Fibroblast of pulmonary artery (primary cell): ENCODE data around the gene PDE8A.
"Not testable (repeated sequence)": the region's sequence is repeated elsewhere in the genome, so short reads cannot be mapped to it uniquely, and the experiment has no call there.

ENCODE experiments used
- DNase-seq: peaks from one replicate; pipeline ENCODE4 v3.0.0-alpha.2; 2010; ENCODE audit warnings: low read depth
- H3K4me3 ChIP-seq: replicated peaks from 2 replicates; pipeline ENCODE4 v1.5.1; 2011; ENCODE audit warnings: low read depth, mild to moderate bottlenecking, control low read depth, low read length, moderate library complexity
- TF ChIP-seq, protein P1 (sequence below): IDR thresholded peaks from 2 replicates; pipeline ENCODE4 v1.5.1; 2011; ENCODE audit warnings: mild to moderate bottlenecking, control low read depth, low read length, inconsistent platforms; ENCODE audit errors: missing control alignments

Gene PDE8A

DNA sequence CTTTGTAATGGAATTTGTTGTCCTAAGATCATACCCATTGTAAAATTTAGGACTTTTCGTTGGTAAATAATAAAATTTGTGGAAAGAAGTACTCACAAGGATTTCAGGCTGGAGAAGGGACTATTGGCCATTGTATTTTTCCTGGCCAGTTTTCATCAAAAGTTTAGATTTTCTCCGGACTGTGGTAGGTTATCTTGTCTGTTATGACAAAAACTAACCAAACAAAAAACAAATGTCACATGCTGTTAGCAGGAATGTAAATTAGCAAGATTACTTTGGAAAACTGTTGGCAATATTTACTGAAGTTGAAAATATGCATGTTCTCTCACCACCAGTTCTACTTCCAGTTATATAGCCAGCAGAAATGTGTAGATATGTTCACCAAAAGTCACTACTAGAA lies 27.8 kb downstream of the PDE8A start:
- TF ChIP-seq, protein P1, sequence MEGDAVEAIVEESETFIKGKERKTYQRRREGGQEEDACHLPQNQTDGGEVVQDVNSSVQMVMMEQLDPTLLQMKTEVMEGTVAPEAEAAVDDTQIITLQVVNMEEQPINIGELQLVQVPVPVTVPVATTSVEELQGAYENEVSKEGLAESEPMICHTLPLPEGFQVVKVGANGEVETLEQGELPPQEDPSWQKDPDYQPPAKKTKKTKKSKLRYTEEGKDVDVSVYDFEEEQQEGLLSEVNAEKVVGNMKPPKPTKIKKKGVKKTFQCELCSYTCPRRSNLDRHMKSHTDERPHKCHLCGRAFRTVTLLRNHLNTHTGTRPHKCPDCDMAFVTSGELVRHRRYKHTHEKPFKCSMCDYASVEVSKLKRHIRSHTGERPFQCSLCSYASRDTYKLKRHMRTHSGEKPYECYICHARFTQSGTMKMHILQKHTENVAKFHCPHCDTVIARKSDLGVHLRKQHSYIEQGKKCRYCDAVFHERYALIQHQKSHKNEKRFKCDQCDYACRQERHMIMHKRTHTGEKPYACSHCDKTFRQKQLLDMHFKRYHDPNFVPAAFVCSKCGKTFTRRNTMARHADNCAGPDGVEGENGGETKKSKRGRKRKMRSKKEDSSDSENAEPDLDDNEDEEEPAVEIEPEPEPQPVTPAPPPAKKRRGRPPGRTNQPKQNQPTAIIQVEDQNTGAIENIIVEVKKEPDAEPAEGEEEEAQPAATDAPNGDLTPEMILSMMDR, result no peak
- H3K4me3 ChIP-seq, result no peak overlapping the region

DNA sequence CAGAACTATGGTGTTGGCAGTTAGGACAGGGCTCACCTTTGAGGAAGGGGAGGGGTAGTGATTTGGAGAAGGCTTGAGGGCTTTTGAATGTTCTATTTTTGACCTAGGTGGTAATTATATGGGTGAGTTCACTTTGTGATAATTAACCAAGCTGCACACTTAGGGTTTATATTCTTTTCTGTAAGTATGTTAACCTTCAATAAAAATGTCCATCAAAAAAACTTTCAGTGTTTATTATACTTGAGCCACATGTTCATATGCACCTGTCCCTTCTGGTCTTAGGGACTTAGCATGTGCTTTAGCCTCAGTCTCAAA lies 28.4 kb downstream of the PDE8A start:
- TF ChIP-seq, protein P1, result no peak
- no peak for DNase-seq
- H3K4me3 ChIP-seq, result no peak overlapping the region

More for the DNA sequence above, 27.8 kb downstream of the PDE8A start:
- DNase-seq, result no peak

DNA sequence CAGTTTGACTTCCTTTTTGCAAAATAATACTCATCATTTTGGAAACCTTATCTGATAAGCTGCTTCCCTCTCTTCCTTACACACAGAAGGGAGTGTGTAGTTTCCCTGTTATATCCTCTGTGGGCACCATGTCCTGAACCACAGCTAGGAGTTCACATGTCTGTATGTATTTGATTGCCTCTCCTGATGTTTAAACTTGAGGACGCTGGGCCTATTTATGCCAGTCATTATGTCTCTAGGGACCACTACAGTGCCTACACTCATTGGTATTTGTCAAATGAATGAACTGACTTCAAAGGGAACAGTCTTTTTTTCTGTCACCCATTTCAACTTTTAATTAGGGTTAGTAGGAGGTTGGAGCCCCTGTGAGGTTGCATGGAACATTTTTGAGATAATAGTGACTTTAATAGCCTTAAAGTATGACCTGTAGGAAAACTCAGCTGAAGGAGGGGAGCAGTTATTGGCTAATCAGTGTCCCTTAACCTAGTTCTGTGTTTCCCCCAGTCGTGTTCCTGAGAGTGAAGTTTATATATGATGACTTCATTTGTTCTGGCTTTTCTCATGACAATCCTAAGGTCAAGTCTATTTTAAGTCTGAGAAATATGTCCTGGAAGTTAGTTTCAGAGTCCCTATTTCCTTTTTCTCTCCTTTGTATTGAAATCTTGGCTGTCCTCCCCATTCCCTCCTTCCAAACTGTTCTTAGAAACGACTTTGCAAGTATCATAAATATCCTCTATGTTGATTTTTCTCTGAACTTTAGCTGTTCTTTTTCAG lies 28.9 kb downstream of the PDE8A start:
- peak; percentile 79 for DNase-seq
- TF ChIP-seq, protein P1, result peak; percentile 46

DNA sequence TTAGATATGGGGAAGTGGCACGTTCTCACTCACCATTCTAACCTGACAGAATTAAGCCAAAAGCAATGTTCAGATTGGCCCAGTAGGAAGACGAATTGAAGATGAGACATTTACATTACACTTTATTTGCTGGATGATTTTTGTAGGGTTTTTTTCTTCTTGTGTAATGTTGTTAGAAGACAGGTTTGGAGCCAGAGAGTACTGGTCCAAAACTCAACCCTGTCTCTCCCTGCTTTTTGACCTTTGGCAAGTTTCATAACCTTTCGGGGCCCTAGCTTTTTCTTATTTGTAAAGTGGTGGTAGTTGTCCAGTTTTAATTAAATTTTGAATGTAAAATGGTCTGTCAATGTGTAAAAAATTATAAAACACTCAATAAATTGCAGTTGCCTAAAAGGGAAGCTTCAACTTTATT lies 29.5 kb downstream of the PDE8A start:
- no peak overlapping the region for H3K4me3 ChIP-seq
- TF ChIP-seq, protein P1, result no peak
- no peak for DNase-seq

More for the DNA sequence above, 28.9 kb downstream of the PDE8A start:
- H3K4me3 ChIP-seq, result no peak overlapping the region

DNA sequence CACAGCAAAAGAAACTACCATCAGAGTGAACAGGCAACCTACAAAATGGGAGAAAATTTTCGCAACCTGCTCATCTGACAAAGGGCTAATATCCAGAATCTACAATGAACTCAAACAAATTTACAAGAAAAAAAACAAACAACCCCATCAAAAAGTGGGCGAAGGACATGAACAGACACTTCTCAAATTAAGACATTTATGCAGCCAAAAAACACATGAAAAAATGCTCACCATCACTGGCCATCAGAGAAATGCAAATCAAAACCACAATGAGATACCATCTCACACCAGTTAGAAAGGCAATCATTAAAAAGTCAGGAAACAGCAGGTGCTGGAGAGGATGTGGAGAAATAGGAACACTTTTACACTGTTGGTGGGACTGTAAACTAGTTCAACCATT lies 30.1 kb downstream of the PDE8A start:
- not testable (repeated sequence) for DNase-seq, H3K4me3 ChIP-seq

DNA sequence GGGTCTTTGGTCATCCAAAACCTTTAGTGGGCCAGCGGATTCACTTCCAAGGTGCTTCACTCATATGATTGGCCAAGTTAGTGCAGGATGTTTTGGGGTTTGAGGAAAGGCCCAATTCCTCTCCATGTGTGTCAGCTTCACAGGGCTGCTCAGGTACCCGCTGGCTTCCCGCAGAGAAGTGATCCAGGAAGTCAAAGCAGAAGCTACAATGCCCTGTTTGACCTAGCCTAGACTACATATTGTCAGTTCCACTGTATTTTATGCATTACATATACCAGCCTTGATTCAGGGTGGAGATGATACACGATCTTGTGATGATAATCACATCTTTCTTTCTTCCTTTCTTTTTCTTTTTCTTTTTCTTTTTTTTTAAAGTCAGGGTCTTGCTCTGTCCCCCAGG lies 32.1 kb downstream of the PDE8A start:
- H3K4me3 ChIP-seq, result no peak overlapping the region
- no peak for DNase-seq
- TF ChIP-seq, protein P1, result no peak

DNA sequence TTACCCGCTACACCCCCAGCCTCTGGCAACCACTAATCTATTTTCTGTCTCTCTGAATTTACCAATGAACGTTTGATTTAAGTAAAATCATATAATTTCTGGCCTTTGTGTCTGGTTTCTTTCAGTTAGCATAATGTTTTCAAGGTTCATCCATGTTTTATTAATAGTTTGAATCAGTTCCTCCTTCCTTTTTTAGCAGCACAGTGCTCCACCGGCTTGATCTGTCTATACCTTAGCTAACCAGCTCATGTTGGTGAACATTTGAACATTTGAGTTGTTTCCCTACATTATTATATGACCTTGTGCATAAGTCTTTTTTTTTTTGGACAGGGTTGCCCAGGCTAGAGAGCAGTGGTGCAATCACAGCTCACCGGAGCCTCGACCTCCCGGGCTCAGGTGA lies 33.3 kb downstream of the PDE8A start:
- no peak overlapping the region for H3K4me3 ChIP-seq
- TF ChIP-seq, protein P1, result no peak
- DNase-seq, result no peak
